Mesenteric fat pad (tissue), 1 donor: ENCODE results near the gene LRMDA. TPM values are rescaled to one million over a fixed set of nuclear protein-coding genes. Genes with fewer than 3 reads are reported as not detected.

Source experiments
- DNase-seq: peaks from one replicate; pipeline ENCODE4 v3.0.0-alpha.2; 2020; ENCODE audit warnings: low spot score
- total RNA-seq: library from RNA; stranded (reverse); fragmentation: NEBNext Ultra II Directional; extraction: Animal tissue kit (Norgen Biotek cat#: 25700); gene quantifications from one replicate; pipeline ENCODE4 v1.2.1, GENCODE V29; 2021
- donor health status: DM: yes; HTN: yes; CAD: no.

The LRMDA gene
- total RNA-seq, 1 donor from 2014 or later: 26.6 TPM

GRCh38 chr10:76091926-76092325 lies 660.5 kb downstream of the LRMDA start:
- no peak for DNase-seq

GRCh38 chr10:76106611-76107010 lies 675.2 kb downstream of the LRMDA start:
- DNase-seq: no peak

DNA sequence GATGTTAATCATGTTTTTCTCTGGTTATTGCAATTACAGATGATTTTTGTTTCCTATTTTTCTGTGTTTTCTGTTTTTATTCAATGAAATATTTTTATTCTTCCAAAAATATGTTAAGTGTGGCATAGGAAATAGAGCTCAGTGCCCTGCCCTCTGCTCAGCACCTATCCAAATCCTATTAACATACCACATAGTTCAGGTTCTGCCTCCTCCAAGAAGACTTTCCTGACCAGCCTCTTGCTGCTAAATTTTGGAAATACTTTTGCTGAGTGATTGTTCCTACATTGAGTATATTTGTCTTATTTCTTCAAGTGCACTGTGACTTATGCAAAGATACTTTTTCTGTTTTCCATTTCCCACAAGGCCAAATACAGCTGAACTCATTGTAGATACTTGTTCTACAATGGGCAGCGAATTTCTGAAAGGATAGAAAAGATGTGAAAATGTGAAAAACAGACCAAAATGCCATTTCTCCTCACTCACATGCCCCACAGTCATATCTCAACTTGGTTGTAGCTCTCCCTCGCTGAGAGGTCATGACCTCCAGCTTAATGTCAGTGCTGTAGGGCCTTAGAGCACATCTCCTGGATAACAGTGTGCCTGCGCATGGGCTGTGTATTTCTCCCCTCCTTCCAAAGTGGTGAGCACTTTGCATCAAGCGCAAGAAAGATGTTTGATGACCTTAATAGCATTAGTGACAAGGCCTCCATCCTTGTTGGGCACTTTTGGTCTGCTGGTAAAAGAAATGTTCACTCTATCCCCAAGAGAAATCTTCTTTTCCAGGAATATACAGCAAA lies 677.3 kb downstream of the LRMDA start:
- DNase-seq: no peak

DNA sequence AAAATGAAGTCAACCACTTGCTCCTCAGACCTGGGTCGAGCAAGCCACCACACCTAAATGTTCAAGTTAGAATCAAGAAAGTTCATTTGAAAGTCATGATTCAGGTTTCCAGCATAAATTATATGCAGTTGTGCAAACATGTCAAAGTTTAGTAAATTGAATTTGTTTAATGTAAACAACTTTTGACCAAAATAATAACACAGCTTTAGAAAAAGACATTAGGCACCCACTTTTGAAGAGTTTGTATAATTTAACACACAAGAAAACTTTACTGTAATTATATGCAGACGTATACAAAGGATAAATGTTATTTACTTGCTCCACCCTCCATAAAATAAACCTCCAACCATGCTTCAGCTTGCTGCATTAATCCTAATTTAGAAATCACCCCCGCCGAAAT lies 680.0 kb downstream of the LRMDA start:
- DNase-seq: no peak

DNA sequence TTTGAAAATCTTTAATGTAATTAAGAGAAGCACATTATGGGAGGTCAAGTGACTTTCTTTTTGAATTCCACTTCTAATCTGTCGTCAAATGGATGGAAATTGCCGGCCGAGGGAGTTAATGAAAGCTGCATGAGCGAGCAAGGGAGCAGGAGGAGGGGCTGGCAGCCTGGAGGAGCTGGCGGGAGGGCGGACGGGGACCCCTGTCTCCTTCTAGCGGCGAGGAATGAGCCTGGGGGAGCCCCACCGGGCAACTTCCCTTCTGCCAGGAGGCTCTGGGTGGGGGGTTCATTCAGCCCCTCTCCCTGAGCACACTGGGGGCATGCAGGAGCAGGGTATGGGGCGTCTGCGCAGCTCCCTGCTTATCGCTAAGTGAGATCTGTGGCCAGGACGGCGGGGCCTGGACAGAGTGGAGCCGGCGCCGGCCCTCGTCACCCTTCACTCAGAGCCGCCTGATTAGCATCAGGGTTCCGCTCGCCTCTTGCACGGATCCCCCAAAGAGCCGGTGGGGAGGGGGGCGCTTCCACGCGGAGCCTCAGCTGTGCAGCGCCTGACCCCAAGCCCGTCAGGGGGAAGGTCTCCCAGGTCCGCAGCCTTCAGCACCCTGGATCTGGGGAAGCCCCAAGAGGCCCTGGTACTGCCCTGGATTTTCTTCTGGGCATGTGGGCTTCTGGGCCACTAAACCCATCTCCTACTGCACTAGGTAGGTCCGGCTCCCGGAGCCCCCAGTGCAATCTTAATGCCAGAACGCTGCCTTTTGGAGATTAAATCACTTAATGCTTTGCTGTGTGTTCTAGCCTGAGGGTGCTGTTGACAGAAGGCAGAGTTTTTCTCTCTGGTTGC lies 680.8 kb downstream of the LRMDA start:
- DNase-seq: no peak

DNA sequence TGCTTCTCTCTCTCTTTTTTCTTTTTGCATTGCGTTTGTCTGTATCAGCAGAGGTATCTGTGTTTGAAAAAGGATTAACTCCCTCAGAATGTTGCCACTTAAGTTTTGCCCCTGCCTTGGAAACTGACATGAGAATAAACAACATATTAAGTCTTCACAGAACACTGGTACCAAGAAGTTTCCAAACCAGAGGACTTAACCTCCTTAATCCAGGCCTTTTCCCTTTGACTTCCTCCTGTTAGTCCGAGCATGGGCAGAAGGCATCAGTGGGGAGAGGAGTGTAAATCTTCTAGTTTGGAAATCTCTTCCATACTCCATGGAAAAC lies 681.4 kb downstream of the LRMDA start:
- DNase-seq: no peak

DNA sequence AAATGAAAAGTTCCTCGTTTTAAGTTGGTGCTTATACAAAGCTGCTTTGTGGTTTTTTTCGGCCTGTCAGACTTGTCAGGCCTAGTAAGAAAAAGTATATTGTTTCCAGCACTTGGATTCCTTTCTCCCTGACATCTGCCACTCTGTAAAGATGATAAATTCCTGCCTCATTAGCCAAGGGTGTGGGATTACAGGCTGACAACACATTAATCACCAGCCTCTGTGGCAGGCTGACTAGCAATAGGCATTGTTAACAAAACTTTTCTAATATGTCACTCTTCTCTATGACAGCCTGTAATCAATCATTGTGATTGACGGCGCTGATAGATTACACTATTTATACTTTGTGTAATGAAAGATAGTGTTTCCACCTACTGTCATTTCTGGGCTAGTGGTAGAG lies 682.5 kb downstream of the LRMDA start:
- DNase-seq: no peak

- no peak for DNase-seq
Observed at GRCh38 chr10:76114581-76115001, 683.2 kb downstream of the LRMDA start.

GRCh38 chr10:76115131-76115470 lies 683.7 kb downstream of the LRMDA start:
- DNase-seq: no peak

DNA sequence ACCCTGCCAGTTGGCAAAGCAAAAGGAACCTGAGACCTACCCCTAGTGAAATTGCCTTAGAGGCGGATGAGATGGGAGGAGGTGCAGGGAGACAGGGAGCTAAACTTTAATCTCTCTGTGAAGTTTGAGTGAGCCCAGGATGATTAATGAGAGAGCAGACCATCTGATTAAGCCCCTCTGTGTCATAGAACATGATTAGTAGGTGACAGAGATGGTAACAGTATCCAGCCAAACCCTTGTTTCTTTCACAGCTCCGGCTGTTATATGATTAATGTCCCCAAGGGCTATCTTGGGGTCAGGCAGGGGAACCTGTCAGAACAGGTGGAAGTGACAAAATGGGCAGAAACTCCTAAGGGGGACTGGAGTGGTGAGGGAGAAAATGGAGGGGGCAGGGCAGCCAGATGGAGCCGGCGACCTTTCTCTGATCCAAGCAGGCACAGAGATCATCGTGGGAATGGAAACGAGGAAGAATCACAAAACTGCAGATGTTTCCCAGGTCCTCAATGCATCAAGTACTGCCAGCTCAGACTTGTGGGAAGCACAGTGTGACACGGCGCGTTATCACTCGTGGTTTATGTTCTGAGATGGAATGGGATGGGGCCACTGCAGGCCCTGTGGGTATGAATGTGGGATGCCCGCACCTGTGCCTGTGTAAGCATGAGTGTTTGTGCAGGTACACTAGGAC lies 684.2 kb downstream of the LRMDA start:
- no peak for DNase-seq

- no peak for DNase-seq
Observed at GRCh38 chr10:76116523-76116922, 685.1 kb downstream of the LRMDA start.

- no peak for DNase-seq
Observed at GRCh38 chr10:76117949-76118348, 686.5 kb downstream of the LRMDA start.

DNA sequence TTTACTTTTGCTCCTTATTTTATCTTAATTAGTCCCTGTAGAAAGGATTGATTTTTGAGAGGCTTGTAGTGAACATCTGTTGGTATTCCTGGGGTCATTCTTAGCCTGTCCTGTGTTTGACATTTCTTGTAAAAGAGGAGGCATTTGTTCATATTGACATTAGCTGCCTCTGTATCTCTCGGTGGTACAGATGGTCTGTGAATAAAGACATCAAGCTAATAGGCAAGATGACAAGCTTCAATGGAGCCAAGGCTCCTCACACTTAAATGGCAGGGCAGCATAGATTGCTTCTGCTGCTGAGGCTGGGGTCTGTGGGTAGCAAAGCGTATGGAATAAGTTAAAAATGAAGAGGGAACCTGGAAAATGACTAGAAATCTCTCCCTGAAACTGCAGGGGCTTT lies 687.6 kb downstream of the LRMDA start:
- DNase-seq: no peak

DNA sequence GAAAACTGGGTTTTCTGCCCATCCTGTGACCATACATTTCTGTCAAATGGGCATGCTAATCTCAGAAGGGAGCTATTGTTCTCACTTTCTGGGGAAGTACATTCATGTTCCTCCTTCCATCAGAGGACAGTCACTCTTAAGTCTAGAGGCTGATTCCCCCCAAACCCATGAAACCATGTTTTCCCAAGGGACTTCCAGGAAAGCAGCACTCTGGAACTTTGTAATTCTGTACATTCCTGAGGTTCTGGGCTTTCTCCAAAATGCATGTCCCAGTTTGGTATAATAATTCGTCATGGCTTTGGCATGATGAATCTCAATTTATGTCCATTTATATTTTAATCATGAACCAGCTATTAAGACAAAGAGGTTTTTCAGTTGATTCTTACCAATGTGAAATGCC lies 688.1 kb downstream of the LRMDA start:
- DNase-seq: no peak

- DNase-seq: no peak
Observed at GRCh38 chr10:76122056-76122455, 690.6 kb downstream of the LRMDA start.

- no peak for DNase-seq
Observed at GRCh38 chr10:76124280-76124679, 692.9 kb downstream of the LRMDA start.

- DNase-seq: no peak
Observed at GRCh38 chr10:76125900-76126299, 694.5 kb downstream of the LRMDA start.

DNA sequence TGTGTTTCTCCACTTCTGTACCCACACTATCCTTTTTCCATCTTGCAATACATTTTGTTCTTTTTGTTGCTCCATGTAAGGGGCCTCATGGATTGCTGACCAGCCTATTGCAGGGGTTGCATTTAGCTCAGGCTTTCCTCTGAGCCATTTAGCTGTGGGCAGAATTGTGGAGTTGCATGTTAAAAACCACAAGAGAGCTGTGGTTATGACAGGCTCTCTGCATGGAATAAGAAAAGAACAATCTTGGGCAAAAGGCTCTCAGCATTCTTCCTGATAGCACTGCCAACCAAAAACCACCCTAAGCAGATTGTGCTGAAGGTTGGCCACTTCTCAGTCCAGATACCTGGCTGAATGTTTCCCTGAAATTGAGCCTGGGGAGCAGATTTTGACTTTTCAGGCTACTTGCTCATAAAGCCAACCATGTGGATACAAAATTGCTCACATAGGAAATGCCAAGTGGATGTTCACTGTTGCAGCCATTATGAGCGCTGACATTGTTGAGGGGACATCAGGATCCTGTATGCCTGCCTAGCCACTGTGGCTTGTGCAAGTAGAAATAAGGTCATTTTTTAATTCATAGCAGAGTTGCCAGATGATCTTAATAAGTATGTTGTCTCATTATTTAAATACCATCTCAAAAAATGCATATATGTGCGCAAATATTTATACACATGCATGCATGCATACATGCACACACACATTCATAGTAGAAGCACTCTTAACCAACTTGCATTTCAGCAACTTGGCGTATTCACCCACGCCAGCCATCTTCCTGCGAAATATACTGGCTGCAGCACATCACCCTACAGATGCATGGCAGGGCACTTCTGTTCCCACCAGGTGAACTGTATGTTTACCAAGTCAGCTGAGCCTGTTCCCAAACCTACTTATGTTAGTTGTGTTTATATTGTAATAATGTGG lies 695.4 kb downstream of the LRMDA start:
- no peak for DNase-seq

DNA sequence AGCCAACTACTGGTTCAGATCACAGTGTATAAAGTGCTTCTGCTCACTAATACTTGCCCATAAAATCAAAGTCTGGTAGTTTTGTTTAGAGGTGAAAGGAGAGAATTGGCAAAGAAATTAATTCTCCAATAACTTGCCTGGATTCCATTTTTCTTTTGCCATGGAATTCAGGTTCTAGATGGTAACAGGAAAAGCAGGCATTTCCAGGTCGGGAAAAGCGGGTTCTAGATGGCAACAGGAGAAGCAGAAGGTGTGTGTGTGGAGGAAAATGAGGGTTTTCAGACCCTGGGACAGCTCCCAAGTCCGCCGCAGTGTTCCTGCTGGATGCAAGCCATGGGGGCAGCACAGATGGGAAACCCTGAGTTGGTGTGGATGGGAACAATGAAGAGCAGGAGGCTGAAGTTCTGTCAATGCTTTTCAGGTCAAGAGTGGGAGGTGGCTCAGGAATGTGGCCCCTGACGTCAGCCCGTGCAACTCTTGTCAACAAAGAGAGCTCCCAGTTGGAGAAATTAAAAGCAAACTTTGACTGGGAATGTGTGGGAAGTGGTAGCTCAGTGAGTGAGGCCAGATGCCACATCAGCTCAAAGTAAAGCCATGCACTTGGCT lies 696.7 kb downstream of the LRMDA start:
- no peak for DNase-seq

DNA sequence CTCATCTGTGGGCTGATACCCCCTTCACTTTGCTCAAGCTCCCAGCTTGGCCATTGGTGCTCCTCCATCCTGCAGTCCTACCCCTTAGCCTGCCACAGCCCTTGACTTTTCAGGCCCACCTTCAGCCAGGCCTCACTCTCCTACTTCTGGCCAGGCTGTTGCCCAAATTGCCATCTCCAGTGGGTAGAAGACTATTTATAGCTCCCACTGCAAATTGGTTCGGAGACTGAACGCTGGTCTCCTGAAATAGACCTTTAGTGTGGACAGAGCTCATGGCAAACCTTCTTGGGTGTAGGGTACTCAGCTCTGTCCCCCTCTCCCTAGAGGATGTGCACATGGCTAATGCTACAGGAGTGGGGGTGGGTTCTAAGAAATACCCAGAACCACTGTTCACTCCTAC lies 697.8 kb downstream of the LRMDA start:
- no peak for DNase-seq

GRCh38 chr10:76130892-76131291 lies 699.5 kb downstream of the LRMDA start:
- no peak for DNase-seq
